CD4-positive, alpha-beta memory T cell (primary cell): ENCODE results near the gene CTBP2. TPM values are rescaled to one million over a fixed set of nuclear protein-coding genes. Genes with fewer than 3 reads are reported as not detected.
"Not testable (repeated sequence)": the region's sequence is repeated elsewhere in the genome, so short reads cannot be mapped to it uniquely, and the experiment has no call there.

Source experiments
- CTCF ChIA-PET: fragments of 350-600 bp; sonication (Branson Sonifier 250); formaldehyde crosslinking; loops from one replicate; lab custom pipeline; 2021; ENCODE audit warnings: inconsistent platforms; ENCODE audit not compliant: partially characterized antibody; lab: Charles Lee
- POLR2A ChIA-PET: fragments of 350-600 bp; sonication (Branson Sonifier 250); formaldehyde crosslinking; loops from one replicate; lab custom pipeline; 2021; ENCODE audit not compliant: partially characterized antibody; lab: Charles Lee
- DNase-seq, 5 donors: peaks; one replicate each; pipeline versions ENCODE4 v3.0.0 to v3.0.0-alpha.2; 2020 to 2022; ENCODE audit warnings: mixed read lengths in 1 of 5
- H3K27ac ChIP-seq: one replicate; pipeline ENCODE4 v1.7.0; 2013; ENCODE audit warnings: low read depth, low read length
- H3K27me3 ChIP-seq: 2 replicates; pipeline ENCODE4 v1.7.0; 2013; ENCODE audit warnings: mild to moderate bottlenecking, low read length, moderate library complexity; ENCODE audit not compliant: insufficient read depth
- H3K36me3 ChIP-seq: 2 replicates; pipeline ENCODE4 v1.7.0; 2013; ENCODE audit warnings: mild to moderate bottlenecking, low read length, moderate library complexity; ENCODE audit not compliant: insufficient read depth
- H3K4me1 ChIP-seq: 2 replicates; pipeline ENCODE4 v1.7.0; 2013; ENCODE audit warnings: mild to moderate bottlenecking, low read length, moderate library complexity; ENCODE audit not compliant: insufficient read depth
- H3K4me3 ChIP-seq, 2 donors: one replicate each; pipeline ENCODE4 v1.7.0; 2013; ENCODE audit warnings: low read length in 2 of 2, mild to moderate bottlenecking in 1 of 2
- H3K9me3 ChIP-seq, 2 donors: one replicate each; pipeline ENCODE4 v1.7.0; 2013; ENCODE audit warnings: low read length in 2 of 2, control low read depth in 1 of 2; ENCODE audit not compliant: control insufficient read depth in 1 of 2
- H3K27ac Mint-ChIP-seq, 7 donors: one replicate each; pipeline ENCODE4 v1.8.0; 2020 to 2021; ENCODE audit warnings: mixed read lengths in 7 of 7, mild to moderate bottlenecking in 6 of 7, inconsistent platforms in 3 of 7, moderate library complexity in 3 of 7
- H3K27me3 Mint-ChIP-seq, 2 donors: one replicate each; pipeline ENCODE4 v1.8.0; 2020 to 2021; ENCODE audit warnings: mixed read lengths in 2 of 2
- H3K36me3 Mint-ChIP-seq, 2 donors: one replicate each; pipeline ENCODE4 v1.8.0; 2020 to 2021; ENCODE audit warnings: mixed read lengths in 2 of 2, inconsistent platforms in 1 of 2, mild to moderate bottlenecking in 1 of 2
- H3K4me1 Mint-ChIP-seq, 4 donors: one replicate each; pipeline ENCODE4 v1.8.0; 2020 to 2021; ENCODE audit warnings: mixed read lengths in 4 of 4, mild to moderate bottlenecking in 1 of 4
- H3K4me3 Mint-ChIP-seq, 8 donors: one replicate each; pipeline ENCODE4 v1.8.0; 2020 to 2021; ENCODE audit warnings: mixed read lengths in 8 of 8, mild to moderate bottlenecking in 7 of 8, moderate library complexity in 6 of 8, inconsistent platforms in 3 of 8
- H3K9me3 Mint-ChIP-seq, 8 donors: one replicate each; pipeline ENCODE4 v1.8.0; 2020 to 2021; ENCODE audit warnings: mixed read lengths in 8 of 8, mild to moderate bottlenecking in 5 of 8, inconsistent platforms in 3 of 8, moderate library complexity in 1 of 8
- intact Hi-C: fragments of 100-400 bp; cut with micrococcal nuclease; formaldehyde crosslinking; loops from one replicate; pipeline ENCODE4 v1.15.1; 2023
- polyA plus RNA-seq, 2 donors: library from polyadenylated mRNA; unstranded; fragments of 300-500 nt; fragmentation: Illumina TruSeq; gene quantifications; one replicate each; pipeline ENCODE4 v1.2.3, GENCODE V29; 2021
- total RNA-seq, 2 experiments: library from RNA; stranded (reverse); gene quantifications; one replicate each; pipeline ENCODE4 v1.2.3, GENCODE V29; 2021

Gene CTBP2
- total and polyA plus RNA-seq, 4 experiments from 2014 or later, result 0.16 to 0.97 (median 0.61) TPM; not detected in 1

GRCh38 chr10:125179107-125179506, 18.7 kb upstream of the CTBP2 start:
- H3K36me3 ChIP-seq, H3K36me3 Mint-ChIP-seq, H3K4me1 Mint-ChIP-seq, H3K4me3 ChIP-seq, H3K27ac ChIP-seq, H3K27me3 Mint-ChIP-seq, H3K27me3 ChIP-seq, DNase-seq, CTCF ChIA-PET, intact Hi-C loops, H3K9me3 ChIP-seq, H3K4me1 ChIP-seq, H3K27ac Mint-ChIP-seq, POLR2A ChIA-PET, H3K4me3 Mint-ChIP-seq: not testable (repeated sequence)
- H3K9me3 Mint-ChIP-seq, result peaks cover 3 to 44% (median 10%) of the 10 kb centered on the region in 8 donors

GRCh38 chr10:125177641-125178640, 17.6 kb upstream of the CTBP2 start:
- H3K9me3 Mint-ChIP-seq, result peaks cover 3 to 46% (median 10%) of the 10 kb centered on the region in 8 donors

GRCh38 chr10:125175807-125176206, 15.4 kb upstream of the CTBP2 start:
- no peak overlapping the region for H3K4me3 ChIP-seq
- no peaks in the 10 kb centered on the region for H3K9me3 ChIP-seq
- DNase-seq, result no peak
- POLR2A ChIA-PET, result no interaction called here
- no peaks in the 10 kb centered on the region for H3K36me3 Mint-ChIP-seq
- H3K27me3 Mint-ChIP-seq, result peaks cover 8% of the 10 kb centered on the region in 2 donors
- no peak overlapping the region for H3K27ac Mint-ChIP-seq
- CTCF ChIA-PET, result no interaction called here
- H3K27me3 ChIP-seq, result no peaks in the 10 kb centered on the region
- no peaks in the 10 kb centered on the region for H3K4me1 Mint-ChIP-seq
- H3K27ac ChIP-seq, result no peak overlapping the region
- H3K9me3 Mint-ChIP-seq, result peaks cover 0 to 44% (median 8%) of the 10 kb centered on the region in 8 donors
- H3K4me3 Mint-ChIP-seq, result no peak overlapping the region
- intact Hi-C loops, result no loop called here
- no peaks in the 10 kb centered on the region for H3K36me3 ChIP-seq
- H3K4me1 ChIP-seq, result no peaks in the 10 kb centered on the region

More at GRCh38 chr10:125177641-125178640, 17.6 kb upstream of the CTBP2 start:
- Mint-ChIP-seq H3K4me1 (no peaks in the 10 kb centered on the region), H3K27ac (no peak overlapping the region), H3K4me3 (no peak overlapping the region), H3K36me3 (no peaks in the 10 kb centered on the region), H3K27me3 (peaks cover 6 to 7% of the 10 kb centered on the region in 2 donors)
- H3K27me3 ChIP-seq, result no peaks in the 10 kb centered on the region
- no peaks in the 10 kb centered on the region for H3K4me1 ChIP-seq
- intact Hi-C loops, result no loop called here
- H3K9me3 ChIP-seq, result no peaks in the 10 kb centered on the region
- H3K36me3 ChIP-seq, result no peaks in the 10 kb centered on the region
- H3K4me3 ChIP-seq, result no peak overlapping the region
- no peak for DNase-seq
- no peak overlapping the region for H3K27ac ChIP-seq
- CTCF ChIA-PET, result no interaction called here
- POLR2A ChIA-PET, result no interaction called here

- no peaks in the 10 kb centered on the region for H3K4me1 ChIP-seq
- no peaks in the 10 kb centered on the region for H3K27me3 ChIP-seq
- intact Hi-C loops, result no loop called here
- no peaks in the 10 kb centered on the region for H3K36me3 ChIP-seq
- Mint-ChIP-seq H3K9me3 (peaks cover 0 to 36% (median 5%) of the 10 kb centered on the region in 8 donors), H3K27me3 (peaks cover 8 to 11% of the 10 kb centered on the region in 2 donors), H3K36me3 (no peaks in the 10 kb centered on the region), H3K4me3 (no peak overlapping the region), H3K4me1 (no peaks in the 10 kb centered on the region), H3K27ac (no peak overlapping the region)
- DNase-seq, result no peak
- no peaks in the 10 kb centered on the region for H3K9me3 ChIP-seq
- no peak overlapping the region for H3K27ac ChIP-seq
- POLR2A ChIA-PET, result no interaction called here
- no peak overlapping the region for H3K4me3 ChIP-seq
- CTCF ChIA-PET, result no interaction called here
Measured at GRCh38 chr10:125174360-125174759, 14.0 kb upstream of the CTBP2 start.

DNA sequence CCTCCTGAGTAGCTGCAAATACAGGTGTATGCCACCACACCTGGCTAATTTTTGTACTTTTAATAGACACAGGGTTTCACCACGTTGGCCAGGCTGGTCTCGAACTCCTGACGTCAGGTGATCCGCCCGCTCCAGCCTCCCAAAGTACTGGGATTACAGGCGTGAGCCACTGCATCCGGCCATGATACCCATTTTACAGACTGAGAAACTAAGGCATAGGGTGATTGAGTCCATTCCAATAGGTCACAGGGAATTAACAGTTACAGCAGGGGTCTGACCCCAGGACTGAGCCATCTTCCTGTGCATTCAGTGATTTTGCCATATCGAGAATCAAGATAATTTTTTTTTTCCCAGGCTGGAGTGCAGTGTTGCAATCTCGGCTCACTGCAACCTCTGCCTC, 12.3 kb upstream of the CTBP2 start:
- POLR2A ChIA-PET, result no interaction called here
- no peaks in the 10 kb centered on the region for H3K36me3 Mint-ChIP-seq
- DNase-seq, result no peak
- peaks cover 0 to 27% (median 5%) of the 10 kb centered on the region in 8 donors for H3K9me3 Mint-ChIP-seq
- intact Hi-C loops, result no loop called here
- H3K4me3 Mint-ChIP-seq, result no peak overlapping the region
- no peaks in the 10 kb centered on the region for H3K4me1 ChIP-seq
- H3K4me1 Mint-ChIP-seq, result no peaks in the 10 kb centered on the region
- no peaks in the 10 kb centered on the region for H3K36me3 ChIP-seq
- no peaks in the 10 kb centered on the region for H3K9me3 ChIP-seq
- H3K27ac Mint-ChIP-seq, result no peak overlapping the region
- H3K27ac ChIP-seq, result no peak overlapping the region
- no peak overlapping the region for H3K4me3 ChIP-seq
- CTCF ChIA-PET, result no interaction called here
- H3K27me3 Mint-ChIP-seq, result peaks cover 8 to 11% of the 10 kb centered on the region in 2 donors
- H3K27me3 ChIP-seq, result no peaks in the 10 kb centered on the region

DNA sequence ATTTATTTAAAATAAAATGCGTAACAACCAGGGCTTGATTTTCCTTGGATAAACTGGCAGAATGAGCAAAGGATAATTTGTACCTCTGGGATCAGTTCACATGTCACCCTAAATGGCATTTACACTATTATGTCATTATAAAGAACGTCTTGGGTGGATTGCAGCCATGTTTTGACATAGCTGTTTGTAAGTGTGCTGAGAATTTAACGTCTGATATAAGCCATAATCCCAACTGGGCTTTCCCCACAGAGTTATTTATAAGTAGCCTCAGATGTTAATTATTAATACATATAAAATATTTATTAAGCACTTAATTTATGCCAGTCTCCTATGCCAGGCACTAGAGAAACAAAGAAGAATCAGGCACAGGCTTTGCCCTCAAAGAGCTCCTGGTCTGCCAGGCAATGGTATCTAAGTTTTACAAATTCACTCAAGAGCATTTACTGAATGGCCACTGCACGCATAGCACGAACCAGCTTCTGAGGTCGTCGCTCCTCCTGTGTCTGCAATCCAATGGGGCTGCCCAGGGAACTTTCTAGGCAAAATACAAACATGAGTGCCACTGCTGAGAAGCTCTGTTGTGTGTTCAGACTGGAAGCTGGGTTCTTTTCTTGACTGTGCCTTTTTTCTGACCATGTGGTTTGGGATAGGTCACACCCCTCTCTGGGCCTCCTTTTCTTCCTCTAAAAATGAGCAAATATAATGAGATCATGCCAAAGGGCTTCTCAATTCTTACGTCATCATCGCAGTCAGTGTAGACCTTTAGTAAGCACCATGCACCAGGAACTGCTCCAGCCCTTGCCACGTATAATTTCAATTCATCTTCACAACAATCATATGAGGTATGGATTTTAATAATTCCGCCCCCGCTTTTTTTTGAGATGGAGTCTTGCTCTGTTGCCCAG, 11.3 kb upstream of the CTBP2 start:
- H3K9me3 ChIP-seq, result no peaks in the 10 kb centered on the region

DNA sequence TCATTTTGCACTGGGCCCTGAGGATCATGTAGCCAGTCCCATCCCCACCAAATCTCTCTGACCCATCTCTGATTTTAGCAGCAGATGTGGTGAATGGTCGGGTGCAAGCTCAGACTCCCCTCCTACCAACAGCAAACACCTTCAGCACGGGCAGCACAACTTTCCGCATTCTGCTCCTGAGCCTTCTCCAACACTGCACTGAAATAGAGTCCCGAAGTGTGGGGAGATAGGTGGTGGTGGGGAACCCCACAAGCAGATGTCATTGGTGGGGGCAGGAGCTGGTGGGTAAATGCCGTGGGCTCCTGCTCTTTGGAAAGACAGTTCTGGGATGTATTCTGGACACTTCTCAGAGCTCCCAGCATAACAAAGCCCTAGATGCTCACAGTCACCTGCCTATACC, 9.6 kb upstream of the CTBP2 start:
- intact Hi-C loops, result no loop called here
- H3K27me3 ChIP-seq, result no peaks in the 10 kb centered on the region
- no peak overlapping the region for H3K4me3 ChIP-seq
- no peak for DNase-seq
- no peaks in the 10 kb centered on the region for H3K9me3 ChIP-seq
- ChIA-PET POLR2A (no interaction called here), CTCF (no interaction called here)
- peaks cover 8 to 14% of the 10 kb centered on the region in 2 donors for H3K27me3 Mint-ChIP-seq
- no peaks in the 10 kb centered on the region for H3K4me1 ChIP-seq
- no peak overlapping the region for H3K27ac ChIP-seq
- H3K36me3 Mint-ChIP-seq, result no peaks in the 10 kb centered on the region
- peaks cover 0 to 6% (median 0%) of the 10 kb centered on the region in 8 donors for H3K9me3 Mint-ChIP-seq
- no peaks in the 10 kb centered on the region for H3K4me1 Mint-ChIP-seq
- no peak overlapping the region for H3K4me3 Mint-ChIP-seq
- H3K36me3 ChIP-seq, result no peaks in the 10 kb centered on the region
- H3K27ac Mint-ChIP-seq, result no peak overlapping the region

More for the DNA sequence above, 11.3 kb upstream of the CTBP2 start:
- Mint-ChIP-seq H3K36me3 (no peaks in the 10 kb centered on the region), H3K9me3 (peaks cover 0 to 20% (median 3%) of the 10 kb centered on the region in 8 donors), H3K27me3 (peaks cover 8 to 11% of the 10 kb centered on the region in 2 donors), H3K4me3 (no peak overlapping the region), H3K4me1 (no peaks in the 10 kb centered on the region), H3K27ac (no peak overlapping the region)
- no peak overlapping the region for H3K4me3 ChIP-seq
- H3K4me1 ChIP-seq, result no peaks in the 10 kb centered on the region
- ChIA-PET POLR2A (no interaction called here), CTCF (no interaction called here)
- DNase-seq, result no peak
- no peak overlapping the region for H3K27ac ChIP-seq
- no peaks in the 10 kb centered on the region for H3K36me3 ChIP-seq
- intact Hi-C loops, result no loop called here
- H3K27me3 ChIP-seq, result no peaks in the 10 kb centered on the region
